Aorta (tissue), 4 donors: ENCODE data around the gene FAM221B. TPM values are rescaled to one million over a fixed set of nuclear protein-coding genes. Genes with fewer than 3 reads are reported as not detected.

ENCODE experiments used
- polyA plus RNA-seq, 2 donors: library from polyadenylated mRNA; stranded (reverse); fragments of 200-250 nt; gene quantifications; one replicate each; pipeline ENCODE4 v1.2.3, GENCODE V29; 2013
- total RNA-seq, 2 donors: library from RNA; stranded (reverse); fragmentation: NEBNext Ultra II Directional; extraction: Animal tissue kit (Norgen Biotek cat#: 25700); gene quantifications; one replicate each; pipeline ENCODE4 v1.2.1, GENCODE V29; 2021
- donor health status: healthy with polysubstance abuse.
- donor health status: Bipolar disorder and iron deficiency.
- donor health status: DM: no; HTN: no; CAD: no.
- donor health status: DM: yes; HTN: yes; CAD: no.

Gene FAM221B
- total and polyA plus RNA-seq, 4 donors, result 0.13 TPM; not detected in 3

Other genes starting within 250 kb of the FAM221B start
- gene TESK1, start 223.5 kb downstream of the FAM221B start, total RNA-seq, result 10 to 100 TPM; 52.1 to 58.2 TPM
- 10 to 100 TPM; 23.8 to 81.0 TPM for gene TESK1, start 223.5 kb downstream of the FAM221B start, polyA plus RNA-seq
- 10 to 100 TPM in 1 of 2 donors, 1 to 10 TPM in 1; 3.7 to 11.5 TPM for gene CD72, start 210.3 kb downstream of the FAM221B start, total RNA-seq
- gene CD72, start 210.3 kb downstream of the FAM221B start, polyA plus RNA-seq, result 1 to 10 TPM; 1.6 to 3.4 TPM
- 1 to 10 TPM in 1 of 2 donors, under 1 TPM in 1; 0.65 to 1.3 TPM for gene SIT1, start 177.8 kb downstream of the FAM221B start, total RNA-seq
- 1 to 10 TPM; 1.0 to 1.1 TPM for gene SIT1, start 177.8 kb downstream of the FAM221B start, polyA plus RNA-seq
- gene RMRP, start 170.7 kb downstream of the FAM221B start, total RNA-seq, result over 10,000 TPM; 14,949 to 16,694 TPM
- gene RMRP, start 170.7 kb downstream of the FAM221B start, polyA plus RNA-seq, result not detected
- gene CCDC107, start 170.4 kb downstream of the FAM221B start, total RNA-seq, result 10 to 100 TPM; 53.7 to 79.6 TPM
- 100 to 1,000 TPM in 1 of 2 donors, 10 to 100 TPM in 1; 65.7 to 224 TPM for gene CCDC107, start 170.4 kb downstream of the FAM221B start, polyA plus RNA-seq
- gene ARHGEF39, start 163.5 kb downstream of the FAM221B start, total RNA-seq, result 1 to 10 TPM in 1 of 2 donors, under 1 TPM in 1; 0.75 to 1.7 TPM
- 1 to 10 TPM in 1 of 2 donors, under 1 TPM in 1; 0.25 to 1.8 TPM for gene ARHGEF39, start 163.5 kb downstream of the FAM221B start, polyA plus RNA-seq
- 1 to 10 TPM; 4.3 to 8.8 TPM for gene CA9, start 154.8 kb downstream of the FAM221B start, total RNA-seq
- gene CA9, start 154.8 kb downstream of the FAM221B start, polyA plus RNA-seq, result under 1 TPM in 1 of 2 donors, not detected in 1; 0.79 TPM
- gene TPM2, start 138.8 kb downstream of the FAM221B start, total RNA-seq, result 1,000 to 10,000 TPM; 1,614 to 5,973 TPM
- gene TPM2, start 138.8 kb downstream of the FAM221B start, polyA plus RNA-seq, result 1,000 to 10,000 TPM; 7,224 to 9,377 TPM
- 1,000 to 10,000 TPM in 1 of 2 donors, 100 to 1,000 TPM in 1; 735 to 1,271 TPM for gene TLN1, start 96.5 kb downstream of the FAM221B start, total RNA-seq
- gene TLN1, start 96.5 kb downstream of the FAM221B start, polyA plus RNA-seq, result 100 to 1,000 TPM; 160 to 382 TPM
- 10 to 100 TPM; 39.5 to 51.3 TPM for gene CREB3, start 96.1 kb downstream of the FAM221B start, total RNA-seq
- 10 to 100 TPM; 46.2 to 62.0 TPM for gene CREB3, start 96.1 kb downstream of the FAM221B start, polyA plus RNA-seq
- gene GBA2, start 79.5 kb downstream of the FAM221B start, total RNA-seq, result 10 to 100 TPM; 83.8 to 83.9 TPM
- 100 to 1,000 TPM in 1 of 2 donors, 10 to 100 TPM in 1; 18.5 to 122 TPM for gene GBA2, start 79.5 kb downstream of the FAM221B start, polyA plus RNA-seq
- 10 to 100 TPM; 30.0 to 32.4 TPM for gene RGP1, start 79.4 kb downstream of the FAM221B start, total RNA-seq
- 10 to 100 TPM; 11.0 to 13.0 TPM for gene RGP1, start 79.4 kb downstream of the FAM221B start, polyA plus RNA-seq
- 1 to 10 TPM; 2.0 TPM for gene MSMP, start 74.5 kb downstream of the FAM221B start, total RNA-seq
- gene MSMP, start 74.5 kb downstream of the FAM221B start, polyA plus RNA-seq, result not detected
- 10 to 100 TPM; 39.7 to 45.6 TPM for gene NPR2, start 37.1 kb downstream of the FAM221B start, total RNA-seq
- 10 to 100 TPM; 13.3 to 85.0 TPM for gene NPR2, start 37.1 kb downstream of the FAM221B start, polyA plus RNA-seq
- 1 to 10 TPM in 1 of 2 donors, under 1 TPM in 1; 0.71 to 3.0 TPM for gene SPAG8, start 16.5 kb downstream of the FAM221B start, total RNA-seq
- 1 to 10 TPM in 1 of 2 donors, not detected in 1; 4.4 TPM for gene SPAG8, start 16.5 kb downstream of the FAM221B start, polyA plus RNA-seq
- gene HINT2, start 13.7 kb downstream of the FAM221B start, total RNA-seq, result 10 to 100 TPM; 21.3 to 26.0 TPM
- 10 to 100 TPM; 34.8 to 61.5 TPM for gene HINT2, start 13.7 kb downstream of the FAM221B start, polyA plus RNA-seq
- 10 to 100 TPM; 16.3 to 20.8 TPM for gene TMEM8B, start 496 bp upstream of the FAM221B start, total RNA-seq
- gene TMEM8B, start 496 bp upstream of the FAM221B start, polyA plus RNA-seq, result 10 to 100 TPM in 1 of 2 donors, 1 to 10 TPM in 1; 6.8 to 31.2 TPM
- not detected for gene OR13J1, start 41.7 kb upstream of the FAM221B start, total RNA-seq
- not detected for gene OR13J1, start 41.7 kb upstream of the FAM221B start, polyA plus RNA-seq
- gene HRCT1, start 77.5 kb upstream of the FAM221B start, total RNA-seq, result 10 to 100 TPM; 14.2 to 23.1 TPM
- gene HRCT1, start 77.5 kb upstream of the FAM221B start, polyA plus RNA-seq, result 10 to 100 TPM; 17.4 to 25.7 TPM
- gene SPAAR, start 80.8 kb upstream of the FAM221B start, total RNA-seq, result 1 to 10 TPM; 4.0 to 4.5 TPM
- under 1 TPM in 1 of 2 donors, not detected in 1; 0.82 TPM for gene SPAAR, start 80.8 kb upstream of the FAM221B start, polyA plus RNA-seq
- not detected for gene OR2S2, start 129.4 kb upstream of the FAM221B start, total RNA-seq
- gene OR2S2, start 129.4 kb upstream of the FAM221B start, polyA plus RNA-seq, result not detected
- gene RECK, start 208.2 kb upstream of the FAM221B start, total RNA-seq, result 10 to 100 TPM; 28.9 to 34.1 TPM
- 10 to 100 TPM in 1 of 2 donors, 1 to 10 TPM in 1; 6.0 to 19.9 TPM for gene RECK, start 208.2 kb upstream of the FAM221B start, polyA plus RNA-seq